GM10847 (cell line): ENCODE results near the gene PLK5.

ENCODE experiments used
- POLR2A ChIP-seq: IDR thresholded peaks from 2 replicates; pipeline ENCODE4 v1.6.1; 2011; ENCODE audit not compliant: insufficient read length; ENCODE audit errors: extremely low read depth

The PLK5 gene

GRCh38 chr19:1555487-1556389 is 31.9 kb downstream of the PLK5 start:
- no peak for TF ChIP-seq POLR2A

DNA sequence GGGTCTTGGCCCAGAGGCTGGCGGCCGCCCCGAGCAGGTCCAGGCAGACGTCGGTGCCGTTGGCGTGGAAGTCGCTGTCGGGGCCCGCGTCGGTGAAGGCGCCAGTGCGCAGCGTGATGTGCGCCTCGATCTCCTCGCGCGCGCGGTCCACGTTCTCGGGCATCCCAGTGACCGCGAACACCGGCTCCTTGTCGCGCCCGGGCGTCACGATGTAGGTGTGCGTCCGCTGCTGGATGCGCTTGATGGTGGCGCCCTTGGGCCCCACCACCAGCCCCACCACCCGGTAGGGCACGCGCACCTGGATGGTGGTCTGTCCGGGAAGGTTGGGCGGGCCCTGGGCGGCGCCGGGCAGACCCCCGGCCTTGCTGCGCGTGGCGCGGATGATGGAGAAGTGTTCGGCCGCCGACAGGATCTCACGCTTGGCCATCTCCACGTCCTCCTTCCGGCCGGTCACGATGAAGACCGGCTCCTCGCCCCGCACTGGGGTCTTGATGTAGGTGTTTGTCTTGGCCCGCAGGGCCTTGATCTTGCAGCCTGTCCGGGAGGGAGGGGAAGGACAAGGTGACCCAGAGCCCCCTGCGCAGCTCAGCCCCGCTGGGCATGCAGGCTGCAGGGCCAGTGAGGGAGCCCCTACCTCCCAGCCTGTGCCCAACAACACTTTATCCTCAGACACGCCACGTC is 32.7 kb downstream of the PLK5 start:
- no peak for TF ChIP-seq POLR2A

DNA sequence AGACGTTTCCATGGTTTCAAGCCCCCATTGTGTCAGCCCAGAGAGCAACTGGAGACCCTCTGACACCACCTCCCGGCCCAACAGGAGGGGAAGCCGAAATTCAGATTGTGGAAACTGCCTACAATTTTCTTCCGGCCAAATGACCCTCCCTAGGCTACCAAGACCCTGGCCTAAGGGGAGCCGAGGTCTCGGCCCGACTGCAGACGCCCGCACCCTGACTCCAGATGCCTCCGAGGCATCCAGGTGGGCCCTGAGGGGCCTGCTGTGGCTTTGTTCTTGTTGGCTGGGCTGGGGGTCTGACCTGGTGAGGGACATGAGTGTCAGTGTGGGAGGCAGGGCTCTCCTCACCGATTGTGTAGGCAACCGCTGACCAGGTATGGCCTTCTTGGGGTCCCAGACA is 34.7 kb downstream of the PLK5 start:
- no peak for TF ChIP-seq POLR2A

GRCh38 chr19:1560286-1560882 is 36.5 kb downstream of the PLK5 start:
- no peak for TF ChIP-seq POLR2A

- no peak for TF ChIP-seq POLR2A
These were observed 37.5 kb downstream of the PLK5 start for GRCh38 chr19:1561236-1561842.

DNA sequence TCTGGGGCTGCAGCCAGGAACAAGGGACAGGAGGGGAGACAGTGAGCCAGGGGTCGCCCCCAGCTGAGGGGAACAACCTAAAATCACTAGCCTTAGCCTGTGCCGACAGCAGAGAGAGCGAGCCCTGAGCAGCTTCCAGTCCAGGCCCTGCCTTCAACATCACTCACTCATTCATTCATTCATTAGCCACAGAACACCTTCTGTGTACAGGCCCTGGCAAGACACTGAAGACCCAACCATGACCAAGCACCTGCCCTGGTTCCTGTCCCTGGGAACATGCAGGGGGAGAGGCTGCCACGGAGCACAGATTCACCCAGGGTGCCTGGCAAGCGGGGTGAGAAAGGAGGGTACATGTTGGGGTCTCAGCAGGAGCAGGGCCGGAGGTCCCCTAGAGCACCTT is 39.4 kb downstream of the PLK5 start:
- no peak for TF ChIP-seq POLR2A

GRCh38 chr19:1566392-1567115 is 42.7 kb downstream of the PLK5 start:
- TF ChIP-seq POLR2A, result no peak

- TF ChIP-seq POLR2A, result no peak
These were observed 43.4 kb downstream of the PLK5 start for GRCh38 chr19:1567116-1567847.

GRCh38 chr19:1567848-1568227 is 44.0 kb downstream of the PLK5 start:
- TF ChIP-seq POLR2A, result no peak

DNA sequence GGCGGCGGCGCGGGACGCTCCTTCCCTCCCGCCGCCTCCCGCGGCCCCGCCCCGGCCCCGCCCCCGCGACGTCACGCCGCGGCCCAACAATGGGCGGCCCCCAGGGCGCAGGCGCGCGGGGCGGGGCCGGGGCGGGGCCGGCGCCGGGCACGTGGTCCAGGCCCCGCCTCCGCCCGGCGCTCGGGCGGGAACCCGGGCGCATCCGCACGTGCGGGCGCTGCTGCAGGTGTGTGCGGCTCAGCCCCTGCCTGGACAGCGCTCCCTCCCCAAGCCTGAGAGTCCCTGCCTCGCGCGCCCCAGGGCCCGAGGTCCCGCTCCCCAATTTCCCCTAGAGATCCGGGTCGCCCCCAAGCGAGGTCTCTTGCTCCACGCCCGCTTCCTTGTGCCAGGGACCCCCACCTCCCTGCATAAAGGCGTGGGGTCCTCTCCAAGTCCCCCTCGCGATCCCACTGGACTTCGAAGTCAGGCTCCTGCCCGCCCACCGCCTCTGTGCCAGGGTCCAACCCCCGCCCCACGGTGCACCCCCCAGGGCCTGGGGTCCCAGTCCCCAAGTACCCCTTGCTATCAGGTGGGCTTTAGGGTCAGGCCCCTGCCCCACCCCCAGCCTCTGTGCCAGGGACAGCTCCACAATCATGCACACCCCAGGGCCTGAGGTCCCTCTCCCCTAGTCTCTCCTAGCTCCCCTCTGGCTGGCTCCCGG is 44.6 kb downstream of the PLK5 start, which contains the start of gene MEX3D:
Gene MEX3D, minus strand, starts transcription at position 6 of the 700 bp plus-strand sequence. CDS start 267 bp downstream, outside the sequence.
- TF ChIP-seq POLR2A, result no peak

DNA sequence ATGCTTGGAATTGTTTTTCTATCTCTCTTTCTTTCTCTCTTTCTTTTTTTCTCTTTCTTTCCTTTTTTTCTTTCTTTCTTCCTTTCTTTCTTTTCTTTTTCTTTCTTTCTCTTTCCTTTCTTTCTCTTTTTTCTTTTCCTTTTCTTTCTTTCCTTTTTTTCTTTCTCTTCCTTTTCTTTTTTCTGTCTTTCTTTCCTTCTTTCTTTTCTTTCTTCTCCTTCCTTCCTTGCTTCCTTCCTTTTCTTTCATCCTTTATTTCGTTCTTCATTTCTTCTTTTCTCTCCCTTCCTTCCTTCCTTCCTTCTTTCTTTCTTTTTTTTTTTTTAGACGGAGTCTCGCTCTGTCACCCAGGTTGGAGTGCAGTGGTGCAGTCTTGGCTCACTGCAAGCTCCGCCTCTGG is 46.1 kb downstream of the PLK5 start:
- no peak for TF ChIP-seq POLR2A

- TF ChIP-seq POLR2A, result no peak
These were observed 47.0 kb downstream of the PLK5 start for GRCh38 chr19:1570836-1571235.

GRCh38 chr19:1571358-1571757 is 47.5 kb downstream of the PLK5 start:
- TF ChIP-seq POLR2A, result no peak

DNA sequence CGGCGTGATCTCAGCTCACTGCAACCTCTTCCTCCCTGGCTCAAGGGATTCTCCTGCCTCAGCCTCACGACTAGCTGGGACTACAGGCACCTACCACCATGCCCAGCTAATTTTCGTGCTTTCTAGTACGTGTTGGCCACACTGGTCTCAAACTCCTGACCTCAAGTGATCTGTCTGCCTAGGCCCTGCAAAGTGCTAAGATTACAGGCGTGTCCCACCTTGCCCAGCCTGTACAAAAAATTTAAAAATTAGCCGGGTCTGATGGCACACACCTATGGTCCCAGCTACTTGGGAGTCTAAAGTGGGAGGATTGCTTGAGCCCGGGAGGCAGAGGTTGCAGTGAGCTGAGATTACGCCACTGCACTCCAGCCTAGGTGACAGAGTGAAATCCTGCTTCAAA is 48.9 kb downstream of the PLK5 start:
- TF ChIP-seq POLR2A, result no peak
